ENCODE measurements around the gene PADI2. TPM values are rescaled to one million over a fixed set of nuclear protein-coding genes. Genes with fewer than 3 reads are reported as not detected.

Gene PADI2
- total RNA-seq, 1 experiment from 2014 or later = 1.3 TPM

DNA sequence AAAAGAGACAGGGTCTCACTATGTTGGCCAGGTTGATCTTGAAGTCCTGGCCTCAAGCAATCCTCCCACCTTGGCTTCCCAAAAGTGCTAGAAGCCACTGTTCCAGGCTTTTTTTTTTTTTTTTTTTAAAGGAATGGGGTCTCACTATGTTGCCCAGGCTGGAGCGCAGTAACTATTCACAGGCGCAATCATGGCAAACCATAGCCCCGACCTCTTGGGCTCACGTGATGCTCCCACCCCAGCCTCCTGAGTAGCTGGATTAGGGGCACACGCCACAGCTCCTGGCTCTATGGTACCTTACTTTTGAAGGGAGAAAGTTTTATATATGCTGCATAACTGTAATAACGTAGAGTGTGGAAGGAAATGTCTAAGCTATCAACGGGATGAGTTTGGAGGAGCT, 101.8 kb downstream of the PADI2 start:
- DNase-seq = no peak
- peaks cover 3% of the 10 kb centered on the region for H3K4me1 Mint-ChIP-seq (ENCODE audit: low read depth, unreplicated experiment)
- no peaks in the 10 kb centered on the region for H3K27me3 Mint-ChIP-seq (ENCODE audit: unreplicated experiment)
- intact Hi-C loops (cut with micrococcal nuclease; ENCODE audit: unreplicated experiment) = no loop called here
- CTCF ChIA-PET = no interaction called here
- no TSS peak for BruUV-seq (replicated peaks)
- TF ChIP-seq CTCF (IDR thresholded peaks at IDR 0.05; ENCODE audit: unreplicated experiment) = no peak
- H3K36me3 Mint-ChIP-seq (ENCODE audit: insufficient read depth, unreplicated experiment) = peaks cover 7% of the 10 kb centered on the region
- H3K4me3 Mint-ChIP-seq (ENCODE audit: low read depth, unreplicated experiment) = no peak overlapping the region
- no peaks in the 10 kb centered on the region for H3K9me3 Mint-ChIP-seq (ENCODE audit: low read depth, unreplicated experiment)
- no peak overlapping the region for H3K27ac Mint-ChIP-seq (ENCODE audit: unreplicated experiment)

Other genes with a start within 250 kb of the PADI2 start
- 1,678 and 1,905 TPM in 2 replicates for gene RNU1-2, start 223.5 kb downstream of the PADI2 start, total RNA-seq (2022)
- 11.7 and 12.0 TPM in 2 replicates for gene CROCC, start 197.5 kb downstream of the PADI2 start, total RNA-seq (2022)
- gene MFAP2, start 138.8 kb downstream of the PADI2 start, total RNA-seq (2022) = 0.50 and 1.2 TPM in 2 replicates
- gene ATP13A2, start 107.5 kb downstream of the PADI2 start, total RNA-seq (2022) = 33.4 and 37.6 TPM in 2 replicates
- gene SDHB, start 65.4 kb downstream of the PADI2 start, total RNA-seq (2022) = 70.1 TPM in 2 replicates
- 2.3 and 4.5 TPM in 2 replicates for gene PADI1, start 85.7 kb upstream of the PADI2 start, total RNA-seq (2022)
- 0.21 and 0.22 TPM in 2 replicates for gene PADI3, start 129.6 kb upstream of the PADI2 start, total RNA-seq (2022)
- gene PADI4, start 188.7 kb upstream of the PADI2 start, total RNA-seq (2022) = not detected in 2 replicates

Measured in Calu3 (cell line).